Ishikawa (cell line): ENCODE results near the gene CBX6.

Source experiments
- CEBPB ChIP-seq: IDR thresholded peaks from 2 replicates; pipeline ENCODE4 v1.6.1; 2012
- EP300 ChIP-seq: IDR thresholded peaks from 2 replicates; pipeline ENCODE4 v1.6.1; 2012; ENCODE audit warnings: borderline replicate concordance
- FOXM1 ChIP-seq: IDR thresholded peaks from 2 replicates; pipeline ENCODE4 v1.6.1; 2012; ENCODE audit warnings: low read depth, borderline replicate concordance
- MAX ChIP-seq: IDR thresholded peaks from 2 replicates; pipeline ENCODE4 v1.6.1; 2012
- RAD21 ChIP-seq: IDR thresholded peaks from 2 replicates; pipeline ENCODE4 v1.6.1; 2012; ENCODE audit warnings: low read depth
- REST ChIP-seq: IDR thresholded peaks from 2 replicates; pipeline ENCODE4 v1.6.1; 2012; ENCODE audit warnings: low read depth, mild to moderate bottlenecking
- TAF1 ChIP-seq: IDR thresholded peaks from 2 replicates; pipeline ENCODE4 v1.6.1; 2012; ENCODE audit warnings: low read depth, mild to moderate bottlenecking
- TCF12 ChIP-seq: IDR thresholded peaks from 2 replicates; pipeline ENCODE4 v1.6.1; 2012; ENCODE audit warnings: low read depth
- USF1 ChIP-seq: IDR thresholded peaks from 2 replicates; pipeline ENCODE4 v1.6.1; 2012
- YY1 ChIP-seq: IDR thresholded peaks from 2 replicates; pipeline ENCODE4 v1.6.1; 2012; ENCODE audit warnings: low read depth
- ZBTB7A ChIP-seq: IDR thresholded peaks from 2 replicates; pipeline ENCODE4 v1.6.1; 2012; ENCODE audit warnings: low read depth

DNA sequence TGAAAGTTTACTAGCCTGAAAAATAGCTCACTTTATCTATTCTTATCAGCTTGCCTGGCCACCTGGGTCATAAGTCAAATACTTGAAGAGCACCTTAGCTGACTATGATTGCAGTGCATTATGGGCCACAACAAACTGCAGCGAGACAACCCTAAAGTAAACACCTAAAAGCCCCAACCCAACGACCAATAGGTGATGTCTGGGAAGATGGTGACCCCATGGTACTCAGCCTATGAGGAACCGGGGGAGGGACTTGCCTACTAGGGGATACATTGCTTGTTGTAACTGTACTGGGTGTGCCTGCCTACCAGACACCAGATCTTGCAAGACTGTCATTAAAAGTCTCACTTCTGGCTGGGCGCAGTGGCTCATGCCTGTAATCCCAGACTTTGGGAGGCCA lies 49.8 kb upstream of the CBX6 start:
- no peak for TF ChIP-seq ZBTB7A
- no peak for TF ChIP-seq FOXM1
- no peak for TF ChIP-seq TCF12
- TF ChIP-seq USF1, result no peak
- no peak for TF ChIP-seq YY1
- TF ChIP-seq MAX, result no peak
- TF ChIP-seq EP300, result no peak
- TF ChIP-seq TAF1, result no peak
- no peak for TF ChIP-seq REST
- TF ChIP-seq RAD21, result no peak
- TF ChIP-seq CEBPB, result no peak
